ENCODE results near the gene CD302. TPM values are rescaled to one million over a fixed set of nuclear protein-coding genes. Genes with fewer than 3 reads are reported as not detected.
"Not testable (repeated sequence)": the region's sequence is repeated elsewhere in the genome, so short reads cannot be mapped to it uniquely, and the experiment has no call there.

Gene CD302
- total RNA-seq (2014; rRNA removed; shearing (Covaris generic)): 9.2 and 10.0 TPM in 2 replicates

DNA sequence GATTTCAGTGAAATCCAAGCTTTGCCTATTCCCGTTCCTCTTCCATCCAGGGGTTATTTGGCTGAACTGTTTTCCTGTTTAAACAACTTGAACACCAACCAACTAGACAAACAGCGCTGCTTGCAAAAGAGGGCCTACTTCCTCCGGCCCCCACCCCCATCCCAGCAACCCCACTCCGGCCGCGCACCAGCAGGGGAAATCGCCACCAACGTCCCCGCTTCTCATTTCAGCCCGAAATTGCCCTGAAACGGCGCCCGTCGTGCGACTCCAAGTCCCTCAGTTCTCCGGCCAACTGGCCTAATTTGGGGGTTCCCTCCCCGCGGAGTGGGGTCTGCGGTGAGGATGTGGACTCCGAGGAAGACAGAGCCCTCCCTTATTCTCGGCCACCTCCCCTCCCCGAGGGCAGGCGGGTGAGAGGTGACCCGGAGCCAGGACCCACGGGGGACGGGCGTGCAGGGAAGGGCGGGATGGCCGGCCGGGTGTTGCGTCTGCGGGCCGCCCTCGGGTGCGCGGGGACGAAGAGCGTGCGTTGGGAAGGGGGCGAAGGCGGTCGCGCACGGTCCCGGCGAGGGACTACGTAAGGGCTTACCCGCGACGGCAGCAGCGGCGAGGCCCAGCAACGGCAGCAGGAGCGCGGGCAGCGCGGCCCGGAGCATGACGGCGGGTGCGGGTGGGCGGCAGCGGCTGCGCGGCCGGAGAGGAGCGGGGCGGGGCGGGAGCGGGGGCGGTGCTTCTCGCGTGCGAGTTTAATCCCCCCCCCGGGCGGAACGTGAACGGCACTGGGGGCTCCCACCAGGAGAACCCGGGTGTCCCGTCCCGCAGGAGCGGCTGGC lies at the start of gene CD302:
Gene CD302, minus strand, starts transcription at position 666 of the 833 bp plus-strand sequence. Its CDS starts 10 bp downstream, at position 656.
- peak; percentile 18 for DNase-seq (ENCODE audit: low spot score)

DNA sequence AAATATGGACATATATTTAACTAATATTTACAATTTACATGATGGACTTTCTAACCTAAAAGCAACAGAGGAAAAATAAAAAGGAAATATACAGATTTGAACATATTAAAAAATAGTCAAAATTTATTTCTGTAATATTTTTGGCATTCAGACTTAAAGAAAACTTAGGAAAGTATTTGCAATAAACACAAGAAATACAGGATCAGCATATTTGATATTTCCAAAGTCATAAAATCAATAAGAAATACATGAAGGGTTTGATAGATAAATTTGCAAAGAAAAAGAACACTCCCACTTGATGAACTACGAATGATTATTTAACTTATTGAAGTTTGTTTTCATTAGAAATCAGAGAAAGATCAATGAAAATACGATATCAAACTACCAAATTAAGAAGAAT lies 48.6 kb upstream of the CD302 start:
- no peak for DNase-seq (ENCODE audit: low spot score)

- no peak for DNase-seq (ENCODE audit: low spot score)
Observed at GRCh38 chr2:159840616-159841015, 42.6 kb upstream of the CD302 start.

DNA sequence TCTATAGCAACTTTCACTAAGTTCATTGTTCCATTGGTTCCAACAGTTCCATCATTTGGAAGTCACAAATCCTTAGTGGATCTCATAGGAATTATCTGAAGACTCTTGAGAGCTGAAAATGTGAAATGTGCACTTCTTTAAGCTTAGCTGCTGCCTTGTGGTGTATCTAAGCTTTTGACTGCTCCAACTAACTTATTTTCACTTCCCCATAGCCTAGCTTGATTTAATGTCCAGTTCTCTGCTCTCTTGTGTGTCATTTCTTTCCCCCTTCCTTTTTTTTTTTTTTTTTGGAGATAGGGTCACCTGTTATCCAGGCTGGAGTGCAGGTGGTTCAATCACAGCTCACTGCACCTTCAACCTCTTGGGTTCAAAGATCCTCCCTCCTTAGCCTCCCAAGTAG lies 34.9 kb upstream of the CD302 start:
- DNase-seq (ENCODE audit: low spot score): no peak

- no peak for DNase-seq (ENCODE audit: low spot score)
Observed at GRCh38 chr2:159832026-159832425, 34.0 kb upstream of the CD302 start.

DNA sequence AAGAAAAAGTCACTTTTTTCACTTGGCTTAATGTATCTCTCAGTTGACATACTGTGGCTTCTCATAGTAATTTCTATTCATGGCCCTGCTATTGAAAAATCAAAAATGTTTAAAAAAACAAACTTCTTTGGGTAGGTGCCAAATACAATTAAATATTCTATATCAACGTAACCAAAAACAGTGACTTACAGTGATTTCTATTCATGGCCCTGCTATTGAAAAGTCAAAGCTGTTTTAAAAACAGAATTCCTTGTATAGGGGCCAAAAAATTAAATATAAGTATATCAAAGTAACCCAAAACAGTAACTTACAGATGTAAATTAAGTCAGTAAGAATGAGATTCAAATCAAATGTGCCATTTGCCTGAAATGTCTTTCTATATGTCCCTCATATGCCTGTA lies 31.4 kb upstream of the CD302 start:
- no peak for DNase-seq (ENCODE audit: low spot score)

- no peak for DNase-seq (ENCODE audit: low spot score)
Observed at GRCh38 chr2:159828738-159829137, 30.7 kb upstream of the CD302 start.

DNA sequence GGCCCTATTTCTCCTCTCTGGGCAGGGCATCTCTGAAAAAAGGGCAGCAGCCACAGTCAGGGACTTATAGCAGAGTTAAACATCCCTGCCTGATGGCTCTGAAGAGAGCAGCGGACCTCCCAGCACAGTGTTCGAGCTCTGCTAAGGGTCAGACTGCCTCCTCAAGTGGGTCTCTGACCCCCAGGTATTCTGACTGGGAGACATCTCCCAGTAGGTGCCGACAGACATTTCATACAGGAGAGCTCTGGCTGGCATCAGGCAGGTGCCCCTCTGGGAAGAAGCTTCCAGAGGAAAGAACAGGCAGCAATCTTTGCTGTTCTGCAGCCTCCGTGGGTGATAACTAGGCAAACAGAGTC lies 24.4 kb upstream of the CD302 start:
- DNase-seq (ENCODE audit: low spot score): not testable (repeated sequence)

DNA sequence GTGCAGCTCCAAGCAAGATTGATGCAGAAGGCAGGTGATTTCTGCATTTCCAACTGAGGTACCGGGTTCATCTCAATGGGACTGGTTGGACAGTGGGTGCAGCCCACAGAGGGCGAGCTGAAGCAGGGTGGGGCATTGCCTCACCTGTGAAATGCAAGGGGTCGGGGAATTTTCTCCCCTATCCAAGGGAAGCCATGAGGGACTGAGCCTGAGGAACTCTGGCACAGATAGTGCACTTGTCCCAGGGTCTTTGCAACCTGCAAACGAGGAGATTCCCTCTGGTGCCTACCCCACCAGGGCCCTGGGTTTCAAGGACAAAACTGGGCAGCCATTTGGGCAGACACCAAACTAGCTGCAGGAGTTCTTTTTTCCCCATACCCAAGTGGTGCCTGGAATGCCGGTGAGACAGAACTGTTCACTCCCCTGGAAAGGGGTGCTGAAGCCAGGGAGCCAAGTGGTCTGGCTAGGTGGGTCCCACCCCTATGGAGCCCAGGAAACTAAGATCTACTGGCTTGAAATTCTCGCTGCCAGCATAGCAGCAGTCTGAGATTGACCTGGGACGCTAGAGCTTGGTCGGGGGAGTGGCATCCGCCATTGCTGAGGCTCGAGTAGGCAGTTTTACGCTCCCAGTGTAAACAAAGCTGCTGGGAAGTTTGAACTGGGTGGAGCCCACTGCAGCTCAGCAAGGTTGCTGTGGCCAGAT lies 23.9 kb upstream of the CD302 start:
- DNase-seq (ENCODE audit: low spot score): not testable (repeated sequence)

- no peak for DNase-seq (ENCODE audit: low spot score)
Observed at GRCh38 chr2:159818940-159819339, 20.9 kb upstream of the CD302 start.

DNA sequence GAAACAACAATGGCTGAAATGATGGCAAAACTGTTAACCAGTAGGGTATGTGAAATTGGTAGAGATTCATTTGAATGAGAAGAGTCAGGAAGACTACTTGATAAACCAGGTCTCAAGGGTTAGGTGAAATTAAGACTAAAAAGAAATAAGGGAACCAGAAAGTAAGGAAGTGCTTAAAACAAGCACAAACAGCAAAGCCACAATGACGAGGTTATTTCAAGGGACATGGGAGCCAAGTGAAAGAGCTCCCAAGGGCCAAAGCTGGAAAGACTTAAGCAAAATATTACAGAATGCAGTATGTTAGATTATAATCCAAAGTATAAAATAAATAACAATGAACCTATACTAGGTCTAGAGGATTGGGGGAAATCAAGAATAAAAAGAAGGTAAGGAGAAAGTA lies 19.3 kb upstream of the CD302 start:
- DNase-seq (ENCODE audit: low spot score): no peak

GRCh38 chr2:159811232-159811631 lies 13.2 kb upstream of the CD302 start:
- no peak for DNase-seq (ENCODE audit: low spot score)

- no peak for DNase-seq (ENCODE audit: low spot score)
Observed at GRCh38 chr2:159808032-159808425, 10.0 kb upstream of the CD302 start.

DNA sequence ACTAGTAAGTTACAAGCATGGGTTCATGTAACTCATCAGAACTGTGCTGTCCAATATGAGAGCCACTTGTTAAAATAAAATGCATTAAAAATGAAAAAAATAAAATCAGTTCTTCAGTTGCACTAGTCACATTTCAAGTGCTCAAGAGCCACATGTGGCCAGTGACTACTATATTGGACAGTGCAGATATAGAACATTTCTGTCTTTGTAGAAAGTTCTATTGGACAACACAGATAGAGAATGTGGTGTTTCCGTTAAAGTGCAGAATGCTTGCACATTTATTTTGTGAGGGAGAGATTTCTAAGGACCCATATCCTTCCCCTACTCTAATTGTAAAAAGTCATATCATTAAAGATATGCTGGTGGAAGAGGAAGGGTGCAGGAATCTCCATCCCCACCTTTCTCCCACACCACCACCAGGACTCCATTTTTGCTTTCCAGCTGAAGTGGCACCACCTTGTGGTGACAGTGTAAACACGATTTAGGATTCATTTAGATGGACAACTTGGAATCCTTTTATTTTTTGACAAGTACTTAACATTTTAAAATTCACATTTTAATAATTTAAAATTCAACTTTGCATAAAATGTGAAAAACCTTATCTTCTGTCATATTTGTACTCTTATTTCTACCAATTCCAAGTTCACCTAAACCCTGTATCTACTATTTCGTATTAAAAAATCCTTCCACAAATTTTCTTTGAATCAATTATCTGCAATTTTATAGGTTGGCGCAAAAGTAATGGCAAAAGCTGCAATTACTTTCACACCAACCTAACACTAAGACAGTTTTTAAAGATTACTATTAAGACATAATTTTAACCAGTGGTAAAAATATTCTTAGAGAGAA lies 9.4 kb upstream of the CD302 start:
- peak; percentile 46 for DNase-seq (ENCODE audit: low spot score)

DNA sequence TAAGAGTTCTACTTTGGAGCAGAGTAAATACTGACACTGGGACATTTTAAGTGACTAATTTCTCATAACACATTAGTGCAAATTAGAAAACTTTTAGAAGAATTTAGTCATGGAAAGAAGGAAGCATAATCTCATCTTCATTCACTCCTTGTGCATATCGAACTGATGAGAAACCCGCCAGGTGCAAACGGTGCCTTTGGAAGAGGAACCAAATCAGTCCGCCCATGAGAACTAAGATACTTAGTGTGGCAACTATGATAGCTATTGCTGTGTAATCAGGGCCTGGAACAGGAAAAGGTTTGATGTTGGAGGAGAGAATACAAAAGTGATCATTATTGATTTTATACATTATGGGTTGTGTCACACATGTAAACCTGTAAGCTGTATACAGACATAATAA lies 6.9 kb upstream of the CD302 start:
- DNase-seq (ENCODE audit: low spot score): no peak

DNA sequence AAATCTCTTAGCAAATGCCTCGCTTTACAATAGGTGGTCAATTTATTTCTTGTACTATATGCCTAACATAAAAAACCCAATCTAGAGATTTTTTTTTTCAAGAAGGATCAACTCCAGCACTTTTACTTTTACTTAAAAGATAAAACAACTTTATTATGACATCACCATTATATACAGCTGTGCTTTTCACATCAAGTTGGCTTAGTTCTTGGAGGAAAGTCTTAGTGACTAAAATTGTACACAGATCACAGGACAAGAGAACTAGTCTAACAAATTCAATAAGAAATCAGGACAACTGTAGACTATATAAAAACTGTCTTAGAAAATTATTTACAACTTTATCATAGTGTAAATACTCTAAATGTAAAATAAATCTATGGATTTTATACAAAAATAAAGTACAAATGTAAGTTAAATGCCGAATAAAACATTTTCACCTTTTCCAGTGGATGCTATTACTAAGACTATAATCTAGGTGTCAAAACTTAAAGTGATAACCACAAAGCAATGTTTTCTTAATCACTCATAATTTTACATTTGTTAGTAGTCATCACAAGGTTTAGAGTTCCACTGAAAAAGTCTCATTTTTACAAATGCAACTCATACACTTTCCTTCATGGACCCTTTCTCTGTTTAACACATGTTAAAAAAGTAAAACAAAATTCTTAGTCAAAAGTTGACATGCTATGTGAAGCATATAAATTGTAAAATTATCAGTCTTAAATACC lies 5.4 kb upstream of the CD302 start:
- DNase-seq (ENCODE audit: low spot score): no peak

DNA sequence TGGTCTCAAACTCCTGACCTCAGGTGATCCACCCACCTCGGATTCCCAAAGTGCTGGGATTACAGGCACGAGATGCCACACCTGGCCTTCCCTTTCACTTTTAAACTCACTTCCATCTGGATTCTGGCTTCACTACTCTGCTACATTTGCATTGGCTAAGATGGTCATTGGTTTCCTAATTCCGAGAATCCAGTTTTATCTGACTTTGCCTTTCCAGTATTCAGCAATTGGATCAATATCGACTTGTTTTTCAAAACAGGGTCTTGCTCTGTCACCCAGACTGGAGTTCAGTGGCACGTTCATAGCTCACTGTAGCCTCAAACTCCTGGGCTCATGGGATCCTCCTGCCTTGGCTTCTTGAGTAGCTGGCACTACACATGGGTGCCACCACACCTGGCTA lies 4.7 kb upstream of the CD302 start:
- no peak for DNase-seq (ENCODE audit: low spot score)

DNA sequence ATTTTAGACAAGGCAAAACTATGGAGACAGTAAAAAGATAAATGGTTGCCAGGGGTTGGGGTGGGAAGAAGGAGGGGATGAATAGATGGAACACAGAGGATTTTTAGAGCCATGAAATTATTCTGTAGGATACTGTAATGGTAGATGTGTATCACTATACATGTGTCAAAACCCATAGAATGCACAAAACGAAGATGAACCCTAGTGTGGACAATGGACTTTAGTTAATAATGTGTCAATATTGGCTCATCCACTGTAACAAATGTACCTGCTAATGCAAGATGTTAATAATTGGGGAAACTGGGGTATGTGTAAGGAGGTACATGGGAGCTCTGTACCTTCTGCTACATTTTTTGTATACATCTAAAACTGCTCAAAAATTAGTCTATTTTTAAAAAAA lies 1.8 kb upstream of the CD302 start:
- DNase-seq (ENCODE audit: low spot score): no peak

DNA sequence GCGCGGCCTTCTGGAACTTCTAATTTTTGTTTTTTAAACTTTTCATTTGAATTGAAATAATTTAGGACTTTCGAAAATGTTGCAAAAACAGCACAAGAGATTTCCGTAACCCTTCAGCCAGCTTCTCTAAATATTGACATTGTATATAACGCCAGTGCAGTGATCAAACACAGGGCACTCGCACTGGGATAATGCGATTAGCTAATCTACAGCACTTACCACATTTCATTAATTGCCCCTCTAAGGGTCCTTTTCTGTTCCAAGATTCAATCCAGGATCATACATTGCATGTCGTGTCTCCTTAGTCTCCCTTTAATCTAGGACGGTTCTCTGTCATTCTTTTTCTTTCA lies 343 bp upstream of the CD302 start:
- no peak for DNase-seq (ENCODE audit: low spot score)

DNA sequence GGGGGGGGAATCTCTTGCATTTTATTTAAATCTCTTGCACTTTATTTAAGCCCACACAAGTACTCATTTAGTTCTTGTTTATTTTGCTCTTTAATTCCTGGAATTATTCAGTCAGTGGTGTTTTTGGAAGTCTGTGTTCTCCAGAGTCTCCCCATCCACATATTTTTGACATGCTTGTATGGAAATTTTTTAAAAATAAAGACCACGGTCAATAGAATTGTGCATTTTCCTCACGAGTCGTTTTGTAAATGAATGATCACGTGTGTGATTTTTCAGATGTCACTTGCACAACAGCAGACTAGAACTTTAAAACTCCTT lies 824 bp downstream of the CD302 start:
- DNase-seq (ENCODE audit: low spot score): no peak

DNA sequence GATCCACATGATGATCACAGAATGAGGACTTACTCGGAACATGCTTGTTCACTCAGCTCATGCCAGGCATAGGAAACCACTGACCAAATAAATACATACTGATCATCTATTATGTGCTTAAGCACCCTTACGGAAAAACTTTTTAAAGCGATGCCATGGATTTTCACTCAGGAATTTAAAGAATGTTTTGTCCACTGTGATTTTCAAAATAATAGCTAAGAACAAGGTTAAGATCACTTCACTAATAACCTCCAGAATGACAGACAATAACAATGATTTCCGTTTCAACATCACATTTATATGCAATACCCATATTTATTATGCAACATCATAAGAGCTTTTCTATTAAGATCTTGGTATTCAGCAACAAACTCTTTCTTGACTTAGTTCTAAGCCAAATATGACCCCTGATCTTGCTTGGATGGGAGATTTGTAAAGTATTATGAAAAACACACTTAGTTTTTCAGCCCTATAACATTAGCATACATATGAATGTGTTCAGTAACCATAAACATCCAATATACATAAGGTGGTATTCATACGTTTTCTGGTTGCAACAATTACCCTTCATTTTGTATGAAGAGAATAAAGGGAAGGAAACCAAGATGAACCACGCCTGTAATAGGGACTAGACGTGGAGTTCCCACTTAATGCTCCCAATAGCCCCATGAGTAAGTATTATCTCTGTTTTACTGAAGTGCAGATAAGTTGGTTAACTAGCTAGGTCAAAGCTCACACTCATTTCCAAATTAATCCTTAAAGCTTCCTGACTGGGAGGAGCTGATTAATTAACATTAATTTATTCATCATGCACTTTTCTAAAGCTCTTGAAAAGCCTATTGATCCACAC lies 1.9 kb downstream of the CD302 start:
- DNase-seq (ENCODE audit: low spot score): no peak
